Mucosa of descending colon (tissue), 3 donors: Measurements from ENCODE around the gene HPN. TPM values are rescaled to one million over a fixed set of nuclear protein-coding genes. Genes with fewer than 3 reads are reported as not detected.

Experiments
- ATAC-seq: fragments of 200-7000 bp; cut with Tn5 transposase; one replicate; pipeline ENCODE4 v1.9.1; 2020; ENCODE audit warnings: mild to moderate bottlenecking, moderate library complexity
- DNase-seq, 3 donors: peaks; one replicate each; pipeline ENCODE4 v3.0.0-alpha.2; 2020
- H3K36me3 ChIP-seq: fragments of 200-600 bp; one replicate; pipeline ENCODE4 v1.8.0; 2021; ENCODE audit warnings: low read depth, mild to moderate bottlenecking
- H3K4me1 ChIP-seq: fragments of 200-600 bp; one replicate; pipeline ENCODE4 v1.8.0; 2021; ENCODE audit warnings: low read depth, mild to moderate bottlenecking
- H3K4me3 ChIP-seq: fragments of 200-600 bp; one replicate; pipeline ENCODE4 v1.8.0; 2021; ENCODE audit warnings: mild to moderate bottlenecking
- H3K9me3 ChIP-seq: fragments of 200-600 bp; one replicate; pipeline ENCODE4 v1.8.0; 2021; ENCODE audit warnings: mild to moderate bottlenecking
- intact Hi-C, 2 donors: fragments of 100-400 bp; cut with DNase I in 1 of 2; cut with micrococcal nuclease in 1 of 2; formaldehyde crosslinking; loops; one replicate each; pipeline versions ENCODE4 v1.11.0 to v1.11.1; 2022; cut with DNase I, micrococcal nuclease
- total RNA-seq, 3 donors: library from RNA; stranded (reverse); fragmentation: NEBNext Ultra II Directional in 2 of 3; extraction: Animal tissue kit (Norgen Biotek cat#: 25700) in 2 of 3; gene quantifications; one replicate each; pipeline versions ENCODE4 v1.2.1 to v1.2.4, GENCODE V29; 2021 to 2023
- TF ChIP-seq, protein P1 (sequence below): fragments of 200-600 bp; IDR thresholded peaks from one replicate; pipeline ENCODE4 v1.8.0; 2022; ENCODE audit warnings: antibody characterized with exemption, mild to moderate bottlenecking
- donor health status: DM: no; HTN: no; CAD: no; lungs with moderate emphysema.
- donor health status: DM: no; HTN: no; CAD: no.
- donor health status: DM: no; HTN: yes; CAD: no.

Gene HPN
- total RNA-seq, 3 donors from 2014 or later = 0.54 to 0.94 TPM; not detected in 1

DNA sequence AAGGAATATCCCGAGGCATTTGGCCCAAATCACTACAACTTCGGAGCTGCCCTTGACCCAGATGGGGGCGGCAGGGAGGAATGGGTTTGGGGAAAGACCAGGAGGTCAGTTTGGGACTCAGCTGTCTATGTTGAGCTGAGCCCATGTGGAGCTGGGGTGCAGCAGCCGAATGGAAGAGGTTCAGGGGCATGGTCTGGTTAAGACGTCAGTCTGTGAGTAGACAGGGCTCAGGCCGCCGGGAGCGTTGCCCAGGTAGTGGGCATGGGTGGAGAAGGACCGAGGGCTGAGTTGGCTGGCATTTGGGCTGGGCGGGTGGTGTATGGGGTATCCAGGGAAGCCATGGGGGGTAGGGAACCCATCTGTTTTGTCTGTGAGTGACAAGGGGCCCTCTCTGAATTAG, 20.5 kb upstream of the HPN start:
- intact Hi-C loops = no loop called here
- Histone ChIP-seq H3K9me3 (no peaks in the 10 kb centered on the region), H3K4me1 (no peaks in the 10 kb centered on the region), H3K36me3 (no peaks in the 10 kb centered on the region), H3K4me3 (no peak overlapping the region)
- TF ChIP-seq, protein P1, sequence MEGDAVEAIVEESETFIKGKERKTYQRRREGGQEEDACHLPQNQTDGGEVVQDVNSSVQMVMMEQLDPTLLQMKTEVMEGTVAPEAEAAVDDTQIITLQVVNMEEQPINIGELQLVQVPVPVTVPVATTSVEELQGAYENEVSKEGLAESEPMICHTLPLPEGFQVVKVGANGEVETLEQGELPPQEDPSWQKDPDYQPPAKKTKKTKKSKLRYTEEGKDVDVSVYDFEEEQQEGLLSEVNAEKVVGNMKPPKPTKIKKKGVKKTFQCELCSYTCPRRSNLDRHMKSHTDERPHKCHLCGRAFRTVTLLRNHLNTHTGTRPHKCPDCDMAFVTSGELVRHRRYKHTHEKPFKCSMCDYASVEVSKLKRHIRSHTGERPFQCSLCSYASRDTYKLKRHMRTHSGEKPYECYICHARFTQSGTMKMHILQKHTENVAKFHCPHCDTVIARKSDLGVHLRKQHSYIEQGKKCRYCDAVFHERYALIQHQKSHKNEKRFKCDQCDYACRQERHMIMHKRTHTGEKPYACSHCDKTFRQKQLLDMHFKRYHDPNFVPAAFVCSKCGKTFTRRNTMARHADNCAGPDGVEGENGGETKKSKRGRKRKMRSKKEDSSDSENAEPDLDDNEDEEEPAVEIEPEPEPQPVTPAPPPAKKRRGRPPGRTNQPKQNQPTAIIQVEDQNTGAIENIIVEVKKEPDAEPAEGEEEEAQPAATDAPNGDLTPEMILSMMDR = no peak
- DNase-seq (no peak), ATAC-seq (no peak)

DNA sequence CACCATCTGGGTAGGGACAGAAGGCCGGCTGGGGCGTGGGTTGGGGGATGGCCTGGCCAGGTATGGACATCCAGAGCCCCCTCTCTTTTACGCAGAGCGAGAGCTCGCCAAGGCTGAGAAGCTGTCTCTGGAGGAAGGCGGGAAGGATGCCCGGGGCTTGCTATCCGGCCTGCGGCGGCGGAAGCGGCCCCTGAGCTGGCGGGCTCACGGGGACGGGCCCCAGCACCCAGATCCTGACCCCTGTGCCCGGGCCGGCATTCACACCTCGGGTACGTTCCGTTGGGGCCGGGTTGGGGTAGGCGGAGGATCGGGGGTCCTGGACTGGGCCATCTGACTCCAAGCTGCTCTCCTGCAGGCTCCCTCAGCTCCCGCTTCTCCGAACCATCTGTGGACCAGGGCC, 19.9 kb upstream of the HPN start:
- DNase-seq (no peak), ATAC-seq (no peak)
- intact Hi-C loops = no loop called here

DNA sequence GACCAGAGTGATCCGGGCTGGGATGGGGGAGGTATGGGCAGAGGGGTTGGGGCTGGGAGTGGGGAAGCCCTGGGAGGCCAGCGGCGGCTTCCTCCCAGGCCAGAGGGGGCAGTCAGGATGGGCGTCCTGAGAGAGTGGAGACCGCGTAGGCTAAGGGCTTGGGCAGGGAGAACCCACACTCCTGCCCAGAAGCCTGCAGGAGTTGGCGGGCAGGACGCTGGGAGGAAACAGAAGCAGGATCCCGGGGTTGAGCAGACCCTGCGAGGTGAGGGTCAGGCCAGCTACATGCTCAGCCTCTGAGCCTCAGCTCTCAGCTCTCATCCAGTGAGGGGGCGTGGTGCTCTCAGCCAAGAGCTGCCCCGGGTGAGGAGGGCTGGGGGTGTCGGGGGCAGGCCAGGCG, 19.1 kb upstream of the HPN start:
- intact Hi-C loops = no loop called here
- Histone ChIP-seq H3K4me1 (no peaks in the 10 kb centered on the region), H3K9me3 (no peaks in the 10 kb centered on the region), H3K4me3 (no peak overlapping the region), H3K36me3 (no peaks in the 10 kb centered on the region)
- DNase-seq (no peak), ATAC-seq (no peak)
- TF ChIP-seq, protein P1 = no peak

More for the DNA sequence above, 19.9 kb upstream of the HPN start:
- Histone ChIP-seq H3K36me3 (no peaks in the 10 kb centered on the region), H3K4me1 (no peaks in the 10 kb centered on the region), H3K4me3 (no peak overlapping the region), H3K9me3 (no peaks in the 10 kb centered on the region)
- TF ChIP-seq, protein P1 = no peak

DNA sequence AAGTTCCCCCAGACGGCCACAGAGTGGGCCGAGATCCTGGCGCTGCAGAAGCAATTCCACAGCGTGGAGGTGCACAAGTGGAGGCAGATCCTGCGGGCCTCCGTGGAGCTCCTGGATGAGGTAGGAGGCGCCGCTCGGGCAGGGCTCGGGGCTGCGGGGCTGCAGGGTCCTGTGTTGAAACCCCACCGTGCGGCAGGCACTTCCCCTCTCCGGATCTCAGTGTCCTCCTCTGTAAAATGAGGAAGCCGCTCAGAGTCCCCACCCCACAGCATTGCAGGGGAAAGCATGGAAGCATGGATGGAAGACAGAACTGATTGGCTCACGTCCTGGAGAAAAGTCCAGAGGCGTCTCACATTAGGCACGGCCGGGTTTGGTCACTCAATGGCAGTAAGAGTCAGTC, 18.1 kb upstream of the HPN start:
- ATAC-seq (peak; percentile 28), DNase-seq (no peak)
- TF ChIP-seq, protein P1 = no peak
- H3K9me3 ChIP-seq = no peaks in the 10 kb centered on the region
- H3K36me3 ChIP-seq = no peaks in the 10 kb centered on the region
- H3K4me3 ChIP-seq = no peak overlapping the region
- H3K4me1 ChIP-seq = no peaks in the 10 kb centered on the region
- intact Hi-C loops = no loop called here

DNA sequence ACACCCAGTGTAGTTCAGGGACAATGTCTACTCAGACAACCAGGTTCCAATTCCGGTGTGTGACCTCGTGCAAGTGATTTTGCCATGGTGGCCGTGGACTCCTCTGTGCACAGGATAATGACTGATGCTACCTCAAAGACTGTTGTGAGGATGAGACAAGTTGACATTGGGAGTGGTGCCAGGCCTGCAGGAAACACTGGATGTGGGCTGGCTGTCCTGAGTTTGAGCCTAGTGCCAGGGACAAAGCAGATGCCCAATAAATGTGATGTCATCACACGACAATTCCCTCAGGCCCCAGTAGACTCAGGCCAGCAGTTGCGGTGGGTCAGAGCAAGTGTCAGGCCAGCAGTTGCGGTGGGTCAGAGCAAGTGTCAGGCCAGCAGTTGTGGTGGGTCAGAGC, 17.4 kb upstream of the HPN start:
- TF ChIP-seq, protein P1 = no peak
- Histone ChIP-seq H3K36me3 (no peaks in the 10 kb centered on the region), H3K4me1 (no peaks in the 10 kb centered on the region), H3K4me3 (no peak overlapping the region), H3K9me3 (no peaks in the 10 kb centered on the region)
- DNase-seq = no peak
- intact Hi-C loops = no loop called here
- ATAC-seq = no peak

DNA sequence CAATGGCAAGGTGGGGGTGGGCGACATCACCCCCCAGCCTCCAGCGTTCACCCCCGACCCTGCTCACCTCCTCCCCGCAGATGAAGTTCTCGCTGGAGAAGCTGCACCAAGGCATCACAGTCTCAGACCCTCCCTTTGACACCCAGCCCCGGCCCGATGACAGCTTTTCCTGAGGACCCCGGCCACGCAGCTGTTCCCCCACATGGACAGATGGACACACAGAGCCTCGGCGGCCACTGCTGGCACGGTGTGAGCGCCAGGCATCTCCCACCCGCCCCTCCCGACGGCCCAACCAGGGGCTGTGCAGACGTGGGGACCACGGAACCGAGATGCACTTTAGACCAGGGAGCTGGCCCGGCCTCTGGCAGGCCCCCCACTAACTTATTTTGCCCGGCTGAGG, 15.6 kb upstream of the HPN start:
- ATAC-seq = no peak
- TF ChIP-seq, protein P1 = no peak
- no peak for DNase-seq
- Histone ChIP-seq H3K36me3 (no peaks in the 10 kb centered on the region), H3K4me1 (peaks cover 3% of the 10 kb centered on the region), H3K9me3 (no peaks in the 10 kb centered on the region), H3K4me3 (no peak overlapping the region)
- intact Hi-C loops = no loop called here
